HepG2 (cell line): Measurements from ENCODE around the gene RIPOR3. TPM values are rescaled to one million over a fixed set of nuclear protein-coding genes. Genes with fewer than 3 reads are reported as not detected.

Experiments used
- SAFB2 ChIP-seq: sonication (generic); formaldehyde crosslinking; IDR thresholded peaks from 2 replicates; pipeline ENCODE4 v1.5.1; 2020; ENCODE audit warnings: missing genetic modification reagents, low read depth, mild to moderate bottlenecking, borderline replicate concordance
- SOX6 ChIP-seq, 2 experiments: fragments of 450-650 bp in 1 of 2; sonication (generic) in 1 of 2; formaldehyde crosslinking in 1 of 2; IDR thresholded peaks; 2 replicates each; pipeline versions ENCODE4 v1.4.0 to v1.6.1; 2017 to 2020; ENCODE audit warnings: antibody characterized with exemption in 1 of 2, mild to moderate bottlenecking in 1 of 2, missing genetic modification reagents in 1 of 2
- SP140L ChIP-seq: sonication (generic); formaldehyde crosslinking; IDR thresholded peaks from 2 replicates; pipeline ENCODE4 v1.4.0; 2020; ENCODE audit warnings: missing genetic modification reagents, borderline replicate concordance
- ZBTB39 ChIP-seq: sonication (generic); formaldehyde crosslinking; IDR thresholded peaks from 2 replicates; pipeline ENCODE4 v1.5.0; 2020; ENCODE audit warnings: missing genetic modification reagents
- ZMYM4 ChIP-seq: sonication (generic); formaldehyde crosslinking; IDR thresholded peaks from 2 replicates; pipeline ENCODE4 v1.8.1; 2023; ENCODE audit warnings: mild to moderate bottlenecking, missing genetic modification reagents
- ZNF329 ChIP-seq: sonication (generic); formaldehyde crosslinking; IDR thresholded peaks from 2 replicates; pipeline ENCODE4 v1.9.0; 2021; ENCODE audit warnings: low read depth, mild to moderate bottlenecking, missing genetic modification reagents
- ZNF407 ChIP-seq: sonication (generic); formaldehyde crosslinking; IDR thresholded peaks from one replicate; pipeline ENCODE4 v1.5.1; 2020; ENCODE audit warnings: mild to moderate bottlenecking, missing genetic modification reagents; ENCODE audit errors: not compliant biosample characterization
- ZNF713 ChIP-seq: sonication (generic); formaldehyde crosslinking; IDR thresholded peaks from 2 replicates; pipeline ENCODE4 v1.4.0; 2020; ENCODE audit warnings: mild to moderate bottlenecking, missing genetic modification reagents
- polyA plus RNA-seq, 8 experiments: library from polyadenylated mRNA; depleted of rRNA in 3 of 8; stranded (reverse) in 7 of 8; unstranded in 1 of 8; fragments of >200 nt; fragmentation: Illumina TruSeq in 4 of 8; extraction: Trizol in 4 of 8; gene quantifications; 2 replicates each; pipeline versions ENCODE4 v1.2.1 to v1.2.3, GENCODE V29; 2011 to 2016; ENCODE audit warnings: low read depth in 4 of 8, missing spikeins in 1 of 8, mixed read lengths in 1 of 8; ENCODE audit not compliant: insufficient read depth in 1 of 8
- total RNA-seq, 5 experiments: library from RNA; depleted of rRNA; stranded (reverse); fragments of >200 nt; fragmentation: Illumina TruSeq; extraction: Trizol; gene quantifications; 2 replicates each; pipeline ENCODE4 v1.2.3, GENCODE V29; 2016; ENCODE audit warnings: low read depth in 1 of 5
- TF ChIP-seq, protein P1 (sequence below): sonication (generic); formaldehyde crosslinking; conservative IDR thresholded peaks from 2 replicates; pipeline ENCODE4 v1.5.0; 2020; ENCODE audit warnings: missing genetic modification reagents
- TF ChIP-seq, protein P2 (sequence below): sonication (generic); formaldehyde crosslinking; conservative IDR thresholded peaks from 2 replicates; pipeline ENCODE4 v1.4.0; 2020; ENCODE audit warnings: mild to moderate bottlenecking, missing genetic modification reagents, moderate library complexity

The RIPOR3 gene
- total and polyA plus RNA-seq, 2 of the 13 experiments (the other 11 are each of a cell fraction or from before 2014, with no cell fraction given) = 0.18 TPM; not detected in 1

GRCh38 chr20:50731930-50732690 is 40.8 kb upstream of the RIPOR3 start (continued):
- no peak for TF ChIP-seq ZBTB39 (CRISPR knock-in tag)
- no peak for TF ChIP-seq ZNF407 (CRISPR knock-in tag)
- TF ChIP-seq SP140L = no peak; the same call in 1 of the 2 replicates
- TF ChIP-seq ZNF713 = no peak
- TF ChIP-seq ZMYM4 (CRISPR knock-in tag) = no peak
- TF ChIP-seq, protein P1, sequence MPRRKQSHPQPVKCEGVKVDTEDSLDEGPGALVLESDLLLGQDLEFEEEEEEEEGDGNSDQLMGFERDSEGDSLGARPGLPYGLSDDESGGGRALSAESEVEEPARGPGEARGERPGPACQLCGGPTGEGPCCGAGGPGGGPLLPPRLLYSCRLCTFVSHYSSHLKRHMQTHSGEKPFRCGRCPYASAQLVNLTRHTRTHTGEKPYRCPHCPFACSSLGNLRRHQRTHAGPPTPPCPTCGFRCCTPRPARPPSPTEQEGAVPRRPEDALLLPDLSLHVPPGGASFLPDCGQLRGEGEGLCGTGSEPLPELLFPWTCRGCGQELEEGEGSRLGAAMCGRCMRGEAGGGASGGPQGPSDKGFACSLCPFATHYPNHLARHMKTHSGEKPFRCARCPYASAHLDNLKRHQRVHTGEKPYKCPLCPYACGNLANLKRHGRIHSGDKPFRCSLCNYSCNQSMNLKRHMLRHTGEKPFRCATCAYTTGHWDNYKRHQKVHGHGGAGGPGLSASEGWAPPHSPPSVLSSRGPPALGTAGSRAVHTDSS (CRISPR knock-in tag) = no peak
- TF ChIP-seq, protein P2, sequence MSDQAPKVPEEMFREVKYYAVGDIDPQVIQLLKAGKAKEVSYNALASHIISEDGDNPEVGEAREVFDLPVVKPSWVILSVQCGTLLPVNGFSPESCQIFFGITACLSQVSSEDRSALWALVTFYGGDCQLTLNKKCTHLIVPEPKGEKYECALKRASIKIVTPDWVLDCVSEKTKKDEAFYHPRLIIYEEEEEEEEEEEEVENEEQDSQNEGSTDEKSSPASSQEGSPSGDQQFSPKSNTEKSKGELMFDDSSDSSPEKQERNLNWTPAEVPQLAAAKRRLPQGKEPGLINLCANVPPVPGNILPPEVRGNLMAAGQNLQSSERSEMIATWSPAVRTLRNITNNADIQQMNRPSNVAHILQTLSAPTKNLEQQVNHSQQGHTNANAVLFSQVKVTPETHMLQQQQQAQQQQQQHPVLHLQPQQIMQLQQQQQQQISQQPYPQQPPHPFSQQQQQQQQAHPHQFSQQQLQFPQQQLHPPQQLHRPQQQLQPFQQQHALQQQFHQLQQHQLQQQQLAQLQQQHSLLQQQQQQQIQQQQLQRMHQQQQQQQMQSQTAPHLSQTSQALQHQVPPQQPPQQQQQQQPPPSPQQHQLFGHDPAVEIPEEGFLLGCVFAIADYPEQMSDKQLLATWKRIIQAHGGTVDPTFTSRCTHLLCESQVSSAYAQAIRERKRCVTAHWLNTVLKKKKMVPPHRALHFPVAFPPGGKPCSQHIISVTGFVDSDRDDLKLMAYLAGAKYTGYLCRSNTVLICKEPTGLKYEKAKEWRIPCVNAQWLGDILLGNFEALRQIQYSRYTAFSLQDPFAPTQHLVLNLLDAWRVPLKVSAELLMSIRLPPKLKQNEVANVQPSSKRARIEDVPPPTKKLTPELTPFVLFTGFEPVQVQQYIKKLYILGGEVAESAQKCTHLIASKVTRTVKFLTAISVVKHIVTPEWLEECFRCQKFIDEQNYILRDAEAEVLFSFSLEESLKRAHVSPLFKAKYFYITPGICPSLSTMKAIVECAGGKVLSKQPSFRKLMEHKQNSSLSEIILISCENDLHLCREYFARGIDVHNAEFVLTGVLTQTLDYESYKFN (CRISPR knock-in tag) = no peak
- TF ChIP-seq SAFB2 (CRISPR knock-in tag) = no peak
- no peak for TF ChIP-seq ZNF329
- no peak for TF ChIP-seq SOX6 (IDR thresholded peaks at IDR 0.05)
- no peak for TF ChIP-seq SOX6 (CRISPR knock-in tag; IDR thresholded peaks at IDR 0.05)
